ENCODE data around the gene COL9A2. TPM values are rescaled to one million over a fixed set of nuclear protein-coding genes. Genes with fewer than 3 reads are reported as not detected.

Gene COL9A2
- total RNA-seq, 2 donors from 2014 or later = 4.0 to 6.5 TPM

DNA sequence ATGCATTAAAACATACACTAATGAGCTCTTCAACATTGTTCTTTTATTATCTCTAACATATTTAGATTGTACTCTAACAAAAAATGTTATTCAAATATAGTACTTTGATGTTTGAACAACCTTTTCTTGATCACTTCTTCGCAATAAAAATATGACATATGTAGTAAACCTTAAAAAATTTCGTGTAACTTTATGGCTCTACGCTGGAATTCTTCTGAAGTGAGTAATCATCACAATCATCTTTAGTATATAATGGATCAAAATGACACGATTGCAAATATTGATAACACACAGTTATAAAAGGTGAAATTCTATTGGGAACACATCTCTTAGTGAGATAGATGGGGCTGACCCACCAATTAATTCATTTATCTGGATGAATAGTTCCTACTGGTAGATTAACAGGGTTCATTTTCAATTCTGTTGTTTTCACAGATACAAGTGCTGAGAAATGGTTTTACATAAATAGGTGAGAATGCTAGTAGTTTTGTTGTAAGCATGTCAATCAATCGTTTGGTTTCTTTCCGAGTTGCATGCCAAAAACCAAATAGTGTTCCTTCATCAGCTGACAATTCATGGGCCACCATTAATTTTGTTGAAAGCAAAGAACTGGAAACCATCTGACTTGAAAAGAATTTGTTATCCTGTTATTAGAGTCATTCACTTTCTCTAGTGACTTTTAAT lies 60.5 kb downstream of the COL9A2 start:
- intact Hi-C loops (cut with DNase I) = loop anchor here (2.0 kb wide), 1 partner anchor 96 kb away; the partner anchor contains the start of gene RLF
- no peaks in the 10 kb centered on the region for H3K27me3 ChIP-seq
- H3K27ac ChIP-seq = peak overlapping the region; percentile 96
- DNase-seq = no peak
- TF ChIP-seq, protein P1, sequence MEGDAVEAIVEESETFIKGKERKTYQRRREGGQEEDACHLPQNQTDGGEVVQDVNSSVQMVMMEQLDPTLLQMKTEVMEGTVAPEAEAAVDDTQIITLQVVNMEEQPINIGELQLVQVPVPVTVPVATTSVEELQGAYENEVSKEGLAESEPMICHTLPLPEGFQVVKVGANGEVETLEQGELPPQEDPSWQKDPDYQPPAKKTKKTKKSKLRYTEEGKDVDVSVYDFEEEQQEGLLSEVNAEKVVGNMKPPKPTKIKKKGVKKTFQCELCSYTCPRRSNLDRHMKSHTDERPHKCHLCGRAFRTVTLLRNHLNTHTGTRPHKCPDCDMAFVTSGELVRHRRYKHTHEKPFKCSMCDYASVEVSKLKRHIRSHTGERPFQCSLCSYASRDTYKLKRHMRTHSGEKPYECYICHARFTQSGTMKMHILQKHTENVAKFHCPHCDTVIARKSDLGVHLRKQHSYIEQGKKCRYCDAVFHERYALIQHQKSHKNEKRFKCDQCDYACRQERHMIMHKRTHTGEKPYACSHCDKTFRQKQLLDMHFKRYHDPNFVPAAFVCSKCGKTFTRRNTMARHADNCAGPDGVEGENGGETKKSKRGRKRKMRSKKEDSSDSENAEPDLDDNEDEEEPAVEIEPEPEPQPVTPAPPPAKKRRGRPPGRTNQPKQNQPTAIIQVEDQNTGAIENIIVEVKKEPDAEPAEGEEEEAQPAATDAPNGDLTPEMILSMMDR (IDR thresholded peaks at IDR 0.05) = no peak
- no peaks in the 10 kb centered on the region for H3K4me1 ChIP-seq
- H3K9me3 ChIP-seq = no peaks in the 10 kb centered on the region
- H3K4me3 ChIP-seq = peak overlapping the region; percentile 83
- H3K36me3 ChIP-seq = no peaks in the 10 kb centered on the region
- peak overlapping the region in 1 of 2 donors; percentile 98 for H3K9ac ChIP-seq (ENCODE audit: low read depth in 2 of 2, low read length in 2 of 2)

DNA sequence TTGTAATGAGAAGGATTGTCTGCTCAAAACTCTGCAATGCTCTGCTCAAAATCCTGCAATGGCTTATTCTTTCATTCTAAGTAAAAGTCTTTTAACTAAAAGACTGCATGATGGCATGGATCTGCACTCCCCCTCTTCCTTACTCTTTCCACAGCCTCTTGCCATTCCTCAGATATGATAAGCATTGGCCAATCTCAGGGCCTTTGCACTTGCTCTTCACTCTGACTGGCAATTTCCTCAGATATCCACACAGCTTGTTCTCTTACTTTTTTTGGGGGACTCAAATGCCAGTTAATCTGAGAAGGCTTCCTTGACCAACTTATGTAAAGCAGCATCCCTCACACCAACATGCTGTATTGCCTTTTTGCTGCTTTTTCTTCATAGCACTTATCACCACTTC lies 61.9 kb downstream of the COL9A2 start:
- H3K27me3 ChIP-seq = no peaks in the 10 kb centered on the region
- TF ChIP-seq, protein P1 (IDR thresholded peaks at IDR 0.05) = no peak
- H3K9ac ChIP-seq (ENCODE audit: low read depth in 2 of 2, low read length in 2 of 2) = no peak overlapping the region
- intact Hi-C loops (cut with DNase I) = no loop called here
- no peaks in the 10 kb centered on the region for H3K9me3 ChIP-seq
- DNase-seq = no peak
- no peak overlapping the region for H3K27ac ChIP-seq
- H3K4me3 ChIP-seq = no peak overlapping the region
- H3K36me3 ChIP-seq = no peaks in the 10 kb centered on the region
- H3K4me1 ChIP-seq = no peaks in the 10 kb centered on the region

DNA sequence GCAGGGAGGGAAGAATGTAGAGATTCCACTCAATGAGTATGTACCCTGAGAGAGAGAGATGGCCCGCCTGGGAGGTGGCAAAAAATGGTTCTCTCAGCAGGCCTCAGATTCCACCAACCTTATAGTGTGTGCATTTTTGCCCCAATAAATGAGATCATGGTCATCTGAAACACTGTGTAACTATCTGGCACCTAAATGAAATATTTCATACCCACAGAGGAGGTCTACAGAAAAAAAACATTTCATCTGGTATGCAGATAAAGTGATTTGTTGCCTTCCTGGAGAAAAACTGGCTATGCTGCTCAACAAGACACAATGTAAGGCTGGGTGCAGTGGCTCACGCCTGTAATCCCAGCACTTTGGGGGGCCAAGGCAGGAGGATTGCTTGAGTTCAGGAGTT lies 64.5 kb downstream of the COL9A2 start:
- intact Hi-C loops (cut with DNase I) = no loop called here

DNA sequence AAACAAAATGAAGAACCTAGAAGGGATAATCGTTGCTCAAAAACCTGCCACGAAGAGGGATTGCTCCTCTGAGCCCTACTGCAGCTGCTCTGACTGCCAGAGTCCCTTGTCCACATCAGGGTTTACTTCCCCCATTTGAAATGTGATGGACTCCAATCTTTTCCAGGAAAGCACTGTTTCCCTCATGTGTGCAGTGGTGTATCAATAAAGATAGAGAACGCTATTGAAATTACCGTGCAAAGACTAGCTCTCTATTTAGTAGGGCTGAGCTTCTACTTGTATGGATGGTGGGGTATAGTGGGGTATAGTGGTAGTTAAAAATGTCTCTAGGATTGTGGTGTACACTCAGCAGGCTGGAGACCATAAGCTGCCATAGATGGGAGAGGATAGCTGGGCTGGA lies 65.6 kb downstream of the COL9A2 start:
- H3K27me3 ChIP-seq = no peaks in the 10 kb centered on the region
- DNase-seq = no peak
- H3K4me1 ChIP-seq = no peaks in the 10 kb centered on the region
- H3K4me3 ChIP-seq = no peak overlapping the region
- TF ChIP-seq, protein P1 (IDR thresholded peaks at IDR 0.05) = no peak
- no peak overlapping the region for H3K9ac ChIP-seq (ENCODE audit: low read depth in 2 of 2, low read length in 2 of 2)
- H3K27ac ChIP-seq = no peak overlapping the region
- no peaks in the 10 kb centered on the region for H3K9me3 ChIP-seq
- intact Hi-C loops (cut with DNase I) = no loop called here
- H3K36me3 ChIP-seq = no peaks in the 10 kb centered on the region

More for the DNA sequence above, 64.5 kb downstream of the COL9A2 start:
- H3K4me1 ChIP-seq = no peaks in the 10 kb centered on the region
- no peaks in the 10 kb centered on the region for H3K27me3 ChIP-seq
- no peaks in the 10 kb centered on the region for H3K36me3 ChIP-seq
- TF ChIP-seq, protein P1 (IDR thresholded peaks at IDR 0.05) = no peak
- DNase-seq = no peak
- H3K27ac ChIP-seq = no peak overlapping the region
- H3K9me3 ChIP-seq = no peaks in the 10 kb centered on the region
- no peak overlapping the region for H3K9ac ChIP-seq (ENCODE audit: low read depth in 2 of 2, low read length in 2 of 2)
- no peak overlapping the region for H3K4me3 ChIP-seq

Other genes with a start within 250 kb of the COL9A2 start
- 10 to 100 TPM; 25.7 to 37.7 TPM for gene PPT1, start 220.0 kb downstream of the COL9A2 start, total RNA-seq
- gene RLF, start 155.9 kb downstream of the COL9A2 start, total RNA-seq = 10 to 100 TPM; 11.5 to 21.0 TPM
- not detected for gene TMCO2, start 69.3 kb downstream of the COL9A2 start, total RNA-seq
- 10 to 100 TPM; 49.7 to 62.8 TPM for gene ZMPSTE24, start 59.0 kb downstream of the COL9A2 start, total RNA-seq
- 10 to 100 TPM; 25.9 to 31.5 TPM for gene SMAP2, start 56.4 kb upstream of the COL9A2 start, total RNA-seq
- 1 to 10 TPM; 1.4 to 1.9 TPM for gene ZFP69B, start 133.2 kb upstream of the COL9A2 start, total RNA-seq
- gene ZFP69, start 160.0 kb upstream of the COL9A2 start, total RNA-seq = 1 to 10 TPM; 2.1 to 2.7 TPM
- gene EXO5, start 191.5 kb upstream of the COL9A2 start, total RNA-seq = 1 to 10 TPM; 5.5 to 8.7 TPM
- gene ZNF684, start 214.4 kb upstream of the COL9A2 start, total RNA-seq = 1 to 10 TPM; 4.6 to 4.9 TPM